ENCODE results near the gene PTPN14. TPM values are rescaled to one million over a fixed set of nuclear protein-coding genes. Genes with fewer than 3 reads are reported as not detected.
"Not testable (repeated sequence)": the region's sequence is repeated elsewhere in the genome, so short reads cannot be mapped to it uniquely, and the experiment has no call there.

The PTPN14 gene
- total and polyA plus RNA-seq, 12 donors: 5.0 to 71.6 (median 42.3) TPM

DNA sequence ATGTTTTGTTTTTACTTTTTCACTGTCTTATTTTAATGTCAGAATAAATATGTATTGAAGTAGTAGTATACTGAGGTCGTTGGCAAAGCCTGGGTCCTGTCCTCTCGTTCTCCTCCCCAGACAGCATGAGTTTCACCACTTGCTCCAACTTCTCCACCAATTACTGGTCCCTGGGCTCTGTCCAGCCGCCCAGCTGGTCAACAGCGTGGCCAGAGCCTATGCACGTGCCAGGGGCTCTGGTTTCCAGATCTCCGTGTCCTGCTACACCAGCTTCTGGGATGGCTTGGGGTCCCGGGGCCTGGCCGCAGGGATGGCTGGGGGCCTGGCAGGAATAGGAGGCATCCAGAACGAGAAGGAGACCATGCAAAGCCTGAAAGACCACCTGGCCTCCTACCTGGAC lies 19.3 kb downstream of the PTPN14 start:
- 86 to 87% methylated on average over 9 of the region's 9 CpGs for WGBS, 2 donors
- no peaks in the 10 kb centered on the region for H3K9me3 ChIP-seq
- DNase-seq: peak in 1 of 2 donors; percentile 24
- peak in 1 of 8 donors; percentile 37 for ATAC-seq
- intact Hi-C loops (cut with DNase I): no loop called here
- peaks cover 0 to 15% (median 0%) of the 10 kb centered on the region in 9 donors for H3K36me3 ChIP-seq
- no peak overlapping the region for H3K4me3 ChIP-seq
- peaks cover 0 to 25% (median 16%) of the 10 kb centered on the region in 9 donors for H3K4me1 ChIP-seq
- TF ChIP-seq, protein P1, sequence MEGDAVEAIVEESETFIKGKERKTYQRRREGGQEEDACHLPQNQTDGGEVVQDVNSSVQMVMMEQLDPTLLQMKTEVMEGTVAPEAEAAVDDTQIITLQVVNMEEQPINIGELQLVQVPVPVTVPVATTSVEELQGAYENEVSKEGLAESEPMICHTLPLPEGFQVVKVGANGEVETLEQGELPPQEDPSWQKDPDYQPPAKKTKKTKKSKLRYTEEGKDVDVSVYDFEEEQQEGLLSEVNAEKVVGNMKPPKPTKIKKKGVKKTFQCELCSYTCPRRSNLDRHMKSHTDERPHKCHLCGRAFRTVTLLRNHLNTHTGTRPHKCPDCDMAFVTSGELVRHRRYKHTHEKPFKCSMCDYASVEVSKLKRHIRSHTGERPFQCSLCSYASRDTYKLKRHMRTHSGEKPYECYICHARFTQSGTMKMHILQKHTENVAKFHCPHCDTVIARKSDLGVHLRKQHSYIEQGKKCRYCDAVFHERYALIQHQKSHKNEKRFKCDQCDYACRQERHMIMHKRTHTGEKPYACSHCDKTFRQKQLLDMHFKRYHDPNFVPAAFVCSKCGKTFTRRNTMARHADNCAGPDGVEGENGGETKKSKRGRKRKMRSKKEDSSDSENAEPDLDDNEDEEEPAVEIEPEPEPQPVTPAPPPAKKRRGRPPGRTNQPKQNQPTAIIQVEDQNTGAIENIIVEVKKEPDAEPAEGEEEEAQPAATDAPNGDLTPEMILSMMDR (IDR thresholded peaks at IDR 0.05): no peak
- H3K27ac ChIP-seq: no peak overlapping the region
- no peaks in the 10 kb centered on the region for H3K27me3 ChIP-seq

- no peak for DNase-seq
- no peaks in the 10 kb centered on the region for H3K9me3 ChIP-seq
- H3K27ac ChIP-seq: no peak overlapping the region
- peaks cover 0 to 55% (median 13%) of the 10 kb centered on the region in 9 donors for H3K4me1 ChIP-seq
- no peak for ATAC-seq
- TF ChIP-seq, protein P1 (IDR thresholded peaks at IDR 0.05): no peak
- 86 to 94% methylated on average over 5 of the region's 5 CpGs for WGBS, 2 donors
- H3K4me3 ChIP-seq: no peak overlapping the region
- no peaks in the 10 kb centered on the region for H3K36me3 ChIP-seq
- no peaks in the 10 kb centered on the region for H3K27me3 ChIP-seq
- intact Hi-C loops (cut with DNase I): no loop called here
Measured at GRCh38 chr1:214525535-214526019, 25.8 kb downstream of the PTPN14 start.

- H3K4me1 ChIP-seq: peaks cover 0 to 55% (median 13%) of the 10 kb centered on the region in 9 donors
- no peak overlapping the region for H3K4me3 ChIP-seq
- WGBS, 2 donors: 75 to 84% methylated on average over 2 of the region's 2 CpGs
- H3K36me3 ChIP-seq: no peaks in the 10 kb centered on the region
- TF ChIP-seq, protein P1 (IDR thresholded peaks at IDR 0.05): no peak
- H3K27ac ChIP-seq: no peak overlapping the region
- no peaks in the 10 kb centered on the region for H3K27me3 ChIP-seq
- DNase-seq: no peak
- ATAC-seq: no peak
- H3K9me3 ChIP-seq: no peaks in the 10 kb centered on the region
- intact Hi-C loops (cut with DNase I): no loop called here
Measured at GRCh38 chr1:214524824-214525223, 26.6 kb downstream of the PTPN14 start.

DNA sequence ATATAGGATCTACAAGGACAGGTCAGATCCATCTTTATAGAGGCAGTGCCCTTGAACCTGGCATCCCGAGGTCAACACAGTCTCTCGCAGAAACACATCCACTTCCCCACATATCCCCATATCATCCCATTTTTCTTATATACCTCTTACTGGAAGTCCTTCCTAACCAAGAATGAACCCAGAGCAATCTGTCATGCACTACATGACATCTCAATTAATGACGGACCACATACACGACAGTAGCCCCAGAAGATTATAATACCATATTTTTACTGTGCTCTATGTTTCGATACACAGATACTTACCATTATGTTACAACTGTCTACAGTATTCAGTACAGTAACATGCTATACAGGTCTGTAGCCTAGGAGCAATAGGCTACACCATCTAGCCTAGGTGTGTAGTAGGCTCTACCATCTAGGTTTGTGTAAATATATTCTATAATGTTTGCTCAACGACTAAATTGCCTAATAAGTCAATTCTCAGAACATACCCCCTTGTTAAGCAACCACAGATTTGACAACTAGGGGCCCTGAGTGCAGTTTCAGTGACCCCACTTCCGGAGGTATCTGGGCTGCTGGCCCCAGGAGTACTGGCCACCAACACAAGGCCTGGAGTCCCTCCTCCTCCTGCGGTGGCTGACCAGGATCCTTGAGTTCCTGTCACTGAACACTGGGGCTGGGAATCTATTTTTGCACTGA lies 28.1 kb downstream of the PTPN14 start:
- TF ChIP-seq, protein P1 (IDR thresholded peaks at IDR 0.05): no peak
- Histone ChIP-seq H3K27ac (no peak overlapping the region), H3K27me3 (no peaks in the 10 kb centered on the region), H3K9me3 (no peaks in the 10 kb centered on the region), H3K4me3 (no peak overlapping the region), H3K4me1 (peaks cover 0 to 59% (median 13%) of the 10 kb centered on the region in 9 donors), H3K36me3 (no peaks in the 10 kb centered on the region)
- 86 to 90% methylated on average over 8 of the region's 8 CpGs for WGBS, 2 donors
- ATAC-seq (no peak), DNase-seq (no peak)
- intact Hi-C loops (cut with DNase I): no loop called here

DNA sequence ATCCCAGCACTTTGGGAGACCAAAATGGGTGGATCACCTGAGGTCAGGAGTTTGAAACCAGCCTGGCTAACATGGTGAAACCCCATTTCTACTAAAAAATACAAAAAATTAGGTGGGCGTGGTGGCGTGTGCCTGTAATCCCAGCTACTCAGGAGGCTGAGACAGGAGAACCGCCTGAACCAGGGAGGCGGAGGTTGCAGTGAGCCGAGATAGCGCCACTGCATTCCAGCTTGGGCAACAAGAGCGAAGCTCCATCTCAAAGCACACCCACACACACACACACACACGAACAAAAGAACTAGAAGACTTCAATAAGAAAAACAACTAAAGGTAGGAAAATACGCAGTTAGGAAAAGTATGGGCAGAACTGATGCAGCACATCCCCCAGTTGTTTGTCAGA lies 29.9 kb downstream of the PTPN14 start:
- ATAC-seq; H3K27me3 ChIP-seq; DNase-seq; intact Hi-C loops (cut with DNase I); H3K4me3 ChIP-seq; H3K27ac ChIP-seq; H3K9me3 ChIP-seq; H3K36me3 ChIP-seq: not testable (repeated sequence)
- 97% methylated on average over 9 of the region's 9 CpGs for WGBS, 2 donors
- H3K4me1 ChIP-seq: peaks cover 0 to 58% (median 8%) of the 10 kb centered on the region in 9 donors
